COLO829 (cell line): ENCODE measurements around the gene UBE2M.
A peak's percentile ranks its signal among the peaks of the same experiment; 100 is the strongest.

Experiments used
- DNase-seq: peaks from one replicate; pipeline ENCODE4 v3.0.0; 2012; ENCODE audit warnings: low spot score

Gene UBE2M

GRCh38 chr19:58570770-58571574 is 12.6 kb upstream of the UBE2M start:
- DNase-seq: no peak

- no peak for DNase-seq
These were observed 11.7 kb upstream of the UBE2M start for GRCh38 chr19:58569943-58570670.

- DNase-seq: no peak
These were observed 11.0 kb upstream of the UBE2M start for GRCh38 chr19:58569191-58569942.

GRCh38 chr19:58568453-58569130 is 10.2 kb upstream of the UBE2M start:
- no peak for DNase-seq

- DNase-seq: no peak
These were observed 8.6 kb upstream of the UBE2M start for GRCh38 chr19:58566989-58567388.

- no peak for DNase-seq
These were observed 5.4 kb upstream of the UBE2M start for GRCh38 chr19:58563823-58564222.

GRCh38 chr19:58563034-58563573 is 4.7 kb upstream of the UBE2M start:
- no peak for DNase-seq

- no peak for DNase-seq
These were observed 4.0 kb upstream of the UBE2M start for GRCh38 chr19:58562122-58563033.

- no peak for DNase-seq
These were observed 3.1 kb upstream of the UBE2M start for GRCh38 chr19:58561373-58562121.

GRCh38 chr19:58560921-58561320 is 2.5 kb upstream of the UBE2M start:
- no peak for DNase-seq

- DNase-seq: no peak
These were observed 1.8 kb upstream of the UBE2M start for GRCh38 chr19:58560007-58560887.

GRCh38 chr19:58559275-58560006 is 1.0 kb upstream of the UBE2M start:
- peak; percentile 93 for DNase-seq

- peak; percentile 99 for DNase-seq
These were observed 338 bp upstream of the UBE2M start for GRCh38 chr19:58558623-58559274.

GRCh38 chr19:58557221-58558065 is 968 bp downstream of the UBE2M start:
- DNase-seq: no peak

- no peak for DNase-seq
These were observed 1.7 kb downstream of the UBE2M start for GRCh38 chr19:58556622-58557220.

- DNase-seq: no peak
These were observed 2.3 kb downstream of the UBE2M start for GRCh38 chr19:58555920-58556621.
